Brain microvascular endothelial cell (primary cell): ENCODE measurements around the gene CAMP.
"Not testable (repeated sequence)": the region's sequence is repeated elsewhere in the genome, so short reads cannot be mapped to it uniquely, and the experiment has no call there.

ENCODE experiments used
- DNase-seq: peaks from one replicate; pipeline ENCODE4 v3.0.0-alpha.2; 2020
- H3K27ac ChIP-seq: fragments of 250-450 bp; sonication (Bioruptor Pico); 2 replicates; pipeline ENCODE4 v1.5.1; 2020; ENCODE audit warnings: mild to moderate bottlenecking, moderate library complexity
- H3K27me3 ChIP-seq: fragments of 250-450 bp; sonication (Bioruptor Pico); replicated peaks from 2 replicates; pipeline ENCODE4 v1.5.1; 2020; ENCODE audit warnings: mild to moderate bottlenecking
- H3K36me3 ChIP-seq: fragments of 250-450 bp; sonication (Bioruptor Pico); replicated peaks from 2 replicates; pipeline ENCODE4 v1.5.1; 2020; ENCODE audit warnings: mild to moderate bottlenecking
- H3K4me3 ChIP-seq: 2 replicates; pipeline ENCODE4 v1.5.1; 2011; ENCODE audit warnings: low read depth, mild to moderate bottlenecking, control low read depth, low read length, moderate library complexity
- CTCF ChIP-seq: IDR thresholded peaks from 2 replicates; pipeline ENCODE4 v1.5.1; 2011; ENCODE audit warnings: low read depth, mild to moderate bottlenecking, moderate library complexity, low read length, control low read depth, inconsistent platforms; ENCODE audit errors: missing control alignments
- in situ Hi-C: cut with HindIII; loops from 2 replicates; pipeline ENCODE4 v1.10.0; 2017; ENCODE audit warnings: low sequenced_read_pairs, low pct_ligation_motif_present

Gene CAMP

GRCh38 chr3:48208076-48208475, 15.2 kb upstream of the CAMP start:
- in situ Hi-C loops: no loop called here

GRCh38 chr3:48209445-48209844, 13.8 kb upstream of the CAMP start:
- no peak for DNase-seq
- in situ Hi-C loops: no loop called here

More at GRCh38 chr3:48208076-48208475, 15.2 kb upstream of the CAMP start:
- H3K36me3 ChIP-seq: no peaks in the 10 kb centered on the region
- H3K27me3 ChIP-seq: no peaks in the 10 kb centered on the region
- no peak overlapping the region for H3K27ac ChIP-seq
- no peak for DNase-seq
- no peak for TF ChIP-seq CTCF
- no peak overlapping the region for H3K4me3 ChIP-seq

GRCh38 chr3:48210534-48210933, 12.8 kb upstream of the CAMP start:
- H3K36me3 ChIP-seq, H3K4me3 ChIP-seq, in situ Hi-C loops, H3K27me3 ChIP-seq, DNase-seq, H3K27ac ChIP-seq: not testable (repeated sequence)

More at GRCh38 chr3:48209445-48209844, 13.8 kb upstream of the CAMP start:
- Histone ChIP-seq H3K27ac (no peak overlapping the region), H3K4me3 (no peak overlapping the region), H3K36me3 (no peaks in the 10 kb centered on the region), H3K27me3 (no peaks in the 10 kb centered on the region)
- no peak for TF ChIP-seq CTCF

GRCh38 chr3:48211776-48212175, 11.5 kb upstream of the CAMP start:
- H3K27me3 ChIP-seq, H3K4me3 ChIP-seq, H3K36me3 ChIP-seq, DNase-seq, in situ Hi-C loops, H3K27ac ChIP-seq: not testable (repeated sequence)

- DNase-seq: no peak
- no peak for TF ChIP-seq CTCF
- in situ Hi-C loops: no loop called here
These were observed 9.1 kb upstream of the CAMP start for GRCh38 chr3:48214225-48214624.

GRCh38 chr3:48215019-48215418, 8.3 kb upstream of the CAMP start:
- TF ChIP-seq CTCF: no peak
- H3K36me3 ChIP-seq: no peaks in the 10 kb centered on the region
- H3K27me3 ChIP-seq: no peaks in the 10 kb centered on the region
- in situ Hi-C loops: no loop called here
- H3K27ac ChIP-seq: no peak overlapping the region
- H3K4me3 ChIP-seq: no peak overlapping the region
- DNase-seq: no peak

More at GRCh38 chr3:48214225-48214624, 9.1 kb upstream of the CAMP start:
- H3K27ac ChIP-seq: no peak overlapping the region
- H3K27me3 ChIP-seq: no peaks in the 10 kb centered on the region
- no peak overlapping the region for H3K4me3 ChIP-seq
- no peaks in the 10 kb centered on the region for H3K36me3 ChIP-seq

- H3K4me3 ChIP-seq: no peak overlapping the region
- no peaks in the 10 kb centered on the region for H3K27me3 ChIP-seq
- no peak for DNase-seq
- H3K36me3 ChIP-seq: no peaks in the 10 kb centered on the region
- in situ Hi-C loops: no loop called here
- no peak overlapping the region for H3K27ac ChIP-seq
- TF ChIP-seq CTCF: no peak
These were observed 7.8 kb upstream of the CAMP start for GRCh38 chr3:48215466-48215865.
